ENCODE measurements around the gene EPSTI1. TPM values are rescaled to one million over a fixed set of nuclear protein-coding genes. Genes with fewer than 3 reads are reported as not detected.

Gene EPSTI1
- total RNA-seq, 1 donor from 2014 or later, result 6.0 TPM

- peak overlapping the region; percentile 94 for H3K4me3 Mint-ChIP-seq (ENCODE audit: low read depth)
- TF ChIP-seq CTCF (IDR thresholded peaks at IDR 0.05; ENCODE audit: unreplicated experiment), result no peak
- peaks cover 11% of the 10 kb centered on the region for H3K4me1 Mint-ChIP-seq (ENCODE audit: low read depth)
- H3K27ac Mint-ChIP-seq, result peak overlapping the region; percentile 97
- H3K9me3 Mint-ChIP-seq (ENCODE audit: low read depth), result no peaks in the 10 kb centered on the region
- peaks cover 2% of the 10 kb centered on the region for H3K36me3 Mint-ChIP-seq (ENCODE audit: insufficient read depth)
- no peak for DNase-seq (ENCODE audit: low spot score, unreplicated experiment)
- no peaks in the 10 kb centered on the region for H3K27me3 Mint-ChIP-seq
Measured at GRCh38 chr13:43022934-43023288, 30.9 kb upstream of the EPSTI1 start.

- H3K27me3 Mint-ChIP-seq, result no peaks in the 10 kb centered on the region
- no peak for DNase-seq (ENCODE audit: low spot score, unreplicated experiment)
- TF ChIP-seq CTCF (IDR thresholded peaks at IDR 0.05; ENCODE audit: unreplicated experiment), result no peak
- H3K36me3 Mint-ChIP-seq (ENCODE audit: insufficient read depth), result peaks cover 2% of the 10 kb centered on the region
- no peak overlapping the region for H3K27ac Mint-ChIP-seq
- H3K4me3 Mint-ChIP-seq (ENCODE audit: low read depth), result no peak overlapping the region
- H3K4me1 Mint-ChIP-seq (ENCODE audit: low read depth), result peaks cover 15% of the 10 kb centered on the region
- no peaks in the 10 kb centered on the region for H3K9me3 Mint-ChIP-seq (ENCODE audit: low read depth)
Measured at GRCh38 chr13:43021926-43022670, 30.1 kb upstream of the EPSTI1 start.

DNA sequence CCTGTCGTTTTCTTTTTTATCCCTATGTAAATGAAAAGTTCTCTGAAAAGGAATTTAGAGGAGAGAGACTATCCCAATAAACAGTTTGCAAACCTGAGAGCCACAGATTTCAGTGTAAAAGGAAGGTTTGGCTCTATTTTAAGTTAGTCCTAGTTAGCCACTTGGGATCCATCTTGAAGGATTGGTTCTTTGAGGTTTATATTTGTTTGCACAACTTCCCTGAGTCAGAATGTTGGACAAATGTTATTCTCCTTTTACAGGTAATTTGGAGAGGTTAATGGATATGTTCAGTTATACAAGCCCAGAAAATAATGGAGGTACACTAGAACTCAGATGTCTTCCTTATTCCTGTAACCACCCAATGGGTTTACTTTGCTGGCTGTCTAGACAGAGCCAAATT lies 28.8 kb upstream of the EPSTI1 start:
- Mint-ChIP-seq H3K27me3 (no peaks in the 10 kb centered on the region), H3K27ac (no peak overlapping the region), H3K4me3 (ENCODE audit: low read depth) (no peak overlapping the region), H3K36me3 (ENCODE audit: insufficient read depth) (peaks cover 2% of the 10 kb centered on the region), H3K9me3 (ENCODE audit: low read depth) (no peaks in the 10 kb centered on the region), H3K4me1 (ENCODE audit: low read depth) (peaks cover 13% of the 10 kb centered on the region)
- no peak for TF ChIP-seq CTCF (IDR thresholded peaks at IDR 0.05; ENCODE audit: unreplicated experiment)
- DNase-seq (ENCODE audit: low spot score, unreplicated experiment), result no peak

DNA sequence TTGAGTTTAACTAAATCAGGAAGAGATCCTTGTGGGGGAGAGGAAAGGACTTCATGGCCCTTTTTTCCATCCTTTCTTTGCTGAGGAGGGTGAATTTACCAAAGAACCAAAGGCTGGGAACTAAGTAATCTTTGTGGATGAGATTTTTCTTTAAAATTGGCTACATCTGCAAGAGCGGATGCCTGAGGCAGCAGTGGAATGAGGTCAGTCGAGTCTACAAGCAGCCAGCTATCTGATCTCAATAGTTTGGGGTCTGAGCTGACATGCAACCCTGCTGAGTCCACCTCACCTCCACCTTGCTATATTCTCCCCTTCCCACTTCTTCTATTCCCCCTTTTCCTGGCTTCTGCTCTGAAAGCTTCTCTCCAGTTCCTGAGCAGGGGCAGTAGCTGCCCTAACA lies 27.8 kb upstream of the EPSTI1 start:
- H3K27me3 Mint-ChIP-seq, result no peaks in the 10 kb centered on the region
- TF ChIP-seq CTCF (IDR thresholded peaks at IDR 0.05; ENCODE audit: unreplicated experiment), result no peak
- H3K9me3 Mint-ChIP-seq (ENCODE audit: low read depth), result no peaks in the 10 kb centered on the region
- H3K4me3 Mint-ChIP-seq (ENCODE audit: low read depth), result no peak overlapping the region
- DNase-seq (ENCODE audit: low spot score, unreplicated experiment), result no peak
- peaks cover 11% of the 10 kb centered on the region for H3K4me1 Mint-ChIP-seq (ENCODE audit: low read depth)
- no peak overlapping the region for H3K27ac Mint-ChIP-seq
- H3K36me3 Mint-ChIP-seq (ENCODE audit: insufficient read depth), result peaks cover 2% of the 10 kb centered on the region

GRCh38 chr13:43016226-43016625 lies 24.2 kb upstream of the EPSTI1 start:
- no peaks in the 10 kb centered on the region for H3K36me3 Mint-ChIP-seq (ENCODE audit: insufficient read depth)
- no peaks in the 10 kb centered on the region for H3K9me3 Mint-ChIP-seq (ENCODE audit: low read depth)
- no peaks in the 10 kb centered on the region for H3K27me3 Mint-ChIP-seq
- H3K27ac Mint-ChIP-seq, result no peak overlapping the region
- no peak for DNase-seq (ENCODE audit: low spot score, unreplicated experiment)
- peaks cover 5% of the 10 kb centered on the region for H3K4me1 Mint-ChIP-seq (ENCODE audit: low read depth)
- H3K4me3 Mint-ChIP-seq (ENCODE audit: low read depth), result no peak overlapping the region
- TF ChIP-seq CTCF (IDR thresholded peaks at IDR 0.05; ENCODE audit: unreplicated experiment), result no peak

Data from progenitor cell of endocrine pancreas (in vitro differentiated cells).